Fibroblast of lung (primary cell): Measurements from ENCODE around the gene NGDN. TPM values are rescaled to one million over a fixed set of nuclear protein-coding genes. Genes with fewer than 3 reads are reported as not detected.

ENCODE experiments used
- DNase-seq, 2 donors: peaks; one replicate each; pipeline versions ENCODE4 v3.0.0 to v3.0.0-alpha.2; 2010; ENCODE audit warnings: low read depth in 2 of 2
- H2AFZ ChIP-seq: 2 replicates; pipeline ENCODE4 v1.5.1; 2012; ENCODE audit warnings: low read length, control low read depth, inconsistent platforms
- H3K27ac ChIP-seq: 2 replicates; pipeline ENCODE4 v1.5.1; 2011; ENCODE audit warnings: low read length, control low read depth; ENCODE audit not compliant: insufficient read depth
- H3K27me3 ChIP-seq: 2 replicates; pipeline ENCODE4 v1.5.1; 2011; ENCODE audit warnings: mild to moderate bottlenecking, low read length; ENCODE audit not compliant: control insufficient read depth, insufficient read depth
- H3K36me3 ChIP-seq: 2 replicates; pipeline ENCODE4 v1.5.1; 2011; ENCODE audit warnings: low read length; ENCODE audit not compliant: control insufficient read depth, insufficient read depth
- H3K4me1 ChIP-seq: 2 replicates; pipeline ENCODE4 v1.5.1; 2011; ENCODE audit warnings: low read length; ENCODE audit not compliant: control insufficient read depth, insufficient read depth; ENCODE audit errors: extremely low read depth
- H3K4me2 ChIP-seq: 2 replicates; pipeline ENCODE4 v1.5.1; 2011; ENCODE audit warnings: low read length, control low read depth; ENCODE audit not compliant: insufficient read depth; ENCODE audit errors: extremely low read depth
- H3K4me3 ChIP-seq, 4 experiments: fragments of 200-600 bp in 1 of 4; sonication (generic) in 1 of 4; replicated peaks in 1 of 4; 2 replicates each; pipeline ENCODE4 v1.5.1; 2011 to 2016; ENCODE audit warnings: low read length in 4 of 4, low read depth in 3 of 4, mild to moderate bottlenecking in 3 of 4, control low read depth in 2 of 4, inconsistent platforms in 1 of 4, mixed read lengths in 1 of 4; ENCODE audit not compliant: insufficient read depth in 1 of 4; ENCODE audit errors: control extremely low read depth in 1 of 4
- H3K79me2 ChIP-seq: 2 replicates; pipeline ENCODE4 v1.5.1; 2012; ENCODE audit warnings: mild to moderate bottlenecking, low read length, inconsistent platforms; ENCODE audit not compliant: control insufficient read depth, insufficient read depth
- H3K9ac ChIP-seq: 2 replicates; pipeline ENCODE4 v1.5.1; 2011; ENCODE audit warnings: mild to moderate bottlenecking, low read length, control low read depth; ENCODE audit not compliant: insufficient read depth
- H3K9me3 ChIP-seq: 2 replicates; pipeline ENCODE4 v1.5.1; 2012; ENCODE audit warnings: low read depth, low read length; ENCODE audit not compliant: control insufficient read depth, insufficient read depth
- H4K20me1 ChIP-seq: 2 replicates; pipeline ENCODE4 v1.5.1; 2011; ENCODE audit warnings: low read length; ENCODE audit not compliant: control insufficient read depth, insufficient read depth; ENCODE audit errors: extremely low read depth
- EZH2 ChIP-seq: IDR thresholded peaks from 2 replicates; pipeline ENCODE4 v1.5.1; 2012; ENCODE audit warnings: low read length, control low read depth, mild to moderate bottlenecking; ENCODE audit errors: missing control alignments
- polyA plus RNA-seq, 2 donors: library from polyadenylated mRNA; depleted of rRNA in 1 of 2; stranded (reverse) in 1 of 2; unstranded in 1 of 2; fragments of >200 nt; gene quantifications; 2 replicates each; pipeline ENCODE4 v1.2.1, GENCODE V29; 2011 to 2012; ENCODE audit warnings: missing spikeins in 1 of 2
- total RNA-seq: library from RNA; depleted of rRNA; stranded (reverse); fragments of >200 nt; gene quantifications from 2 replicates; pipeline ENCODE4 v1.2.1, GENCODE V29; 2014
- TF ChIP-seq, protein P1 (sequence below), 2 donors: IDR thresholded peaks in 1 of 2; conservative IDR thresholded peaks in 1 of 2; 1 replicate in 1 of 2; 2 replicates in 1 of 2; pipeline ENCODE4 v1.5.1; 2011 to 2012; ENCODE audit warnings: low read length in 2 of 2, control low read depth in 1 of 2, inconsistent platforms in 1 of 2, low read depth in 1 of 2, mild to moderate bottlenecking in 1 of 2

The NGDN gene
- total and polyA plus RNA-seq, 2 donors (not counting 1 experiment from before 2014, with no cell fraction given): 39.5 to 46.9 TPM

DNA sequence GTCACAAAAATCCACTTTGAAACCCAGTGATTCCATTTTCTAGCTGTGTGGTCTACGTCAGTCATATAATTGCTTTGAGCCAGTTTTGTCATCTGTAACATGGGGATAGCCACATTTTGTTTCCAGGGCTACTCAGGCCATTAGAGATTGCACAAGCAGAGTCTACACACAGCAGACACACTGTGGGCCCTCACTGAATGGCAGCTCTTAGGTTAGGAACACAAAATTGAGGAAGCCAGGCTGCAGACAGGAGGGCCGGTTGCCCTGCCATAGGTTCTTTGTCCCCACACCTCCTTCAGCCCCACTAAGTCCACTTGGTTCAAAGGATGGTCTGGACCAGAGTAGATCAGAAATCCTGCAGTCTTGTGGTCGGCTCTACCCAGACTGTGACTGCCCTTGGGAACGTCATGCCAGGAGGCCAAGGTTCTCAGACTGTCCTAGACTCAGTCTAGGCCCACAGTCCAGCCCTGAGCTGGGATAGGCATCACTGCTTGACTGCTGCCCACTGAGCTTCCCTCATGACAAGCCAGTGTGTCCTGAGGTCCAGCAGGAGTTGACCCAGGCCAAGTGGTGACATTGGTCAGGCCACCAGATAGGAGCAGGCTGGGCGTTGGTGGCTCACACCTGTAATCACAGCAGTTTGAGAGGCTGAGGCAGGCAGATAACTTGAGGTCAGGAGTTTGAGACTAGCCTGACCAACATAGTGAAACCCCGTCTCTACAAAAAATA lies 30.2 kb upstream of the NGDN start:
- DNase-seq: no peak
- no peaks in the 10 kb centered on the region for H3K79me2 ChIP-seq
- H3K9ac ChIP-seq: no peak overlapping the region
- H3K27me3 ChIP-seq: peaks cover 8% of the 10 kb centered on the region
- H2AFZ ChIP-seq: no peak overlapping the region
- no peak overlapping the region for H3K4me3 ChIP-seq
- no peak for TF ChIP-seq EZH2
- TF ChIP-seq, protein P1, sequence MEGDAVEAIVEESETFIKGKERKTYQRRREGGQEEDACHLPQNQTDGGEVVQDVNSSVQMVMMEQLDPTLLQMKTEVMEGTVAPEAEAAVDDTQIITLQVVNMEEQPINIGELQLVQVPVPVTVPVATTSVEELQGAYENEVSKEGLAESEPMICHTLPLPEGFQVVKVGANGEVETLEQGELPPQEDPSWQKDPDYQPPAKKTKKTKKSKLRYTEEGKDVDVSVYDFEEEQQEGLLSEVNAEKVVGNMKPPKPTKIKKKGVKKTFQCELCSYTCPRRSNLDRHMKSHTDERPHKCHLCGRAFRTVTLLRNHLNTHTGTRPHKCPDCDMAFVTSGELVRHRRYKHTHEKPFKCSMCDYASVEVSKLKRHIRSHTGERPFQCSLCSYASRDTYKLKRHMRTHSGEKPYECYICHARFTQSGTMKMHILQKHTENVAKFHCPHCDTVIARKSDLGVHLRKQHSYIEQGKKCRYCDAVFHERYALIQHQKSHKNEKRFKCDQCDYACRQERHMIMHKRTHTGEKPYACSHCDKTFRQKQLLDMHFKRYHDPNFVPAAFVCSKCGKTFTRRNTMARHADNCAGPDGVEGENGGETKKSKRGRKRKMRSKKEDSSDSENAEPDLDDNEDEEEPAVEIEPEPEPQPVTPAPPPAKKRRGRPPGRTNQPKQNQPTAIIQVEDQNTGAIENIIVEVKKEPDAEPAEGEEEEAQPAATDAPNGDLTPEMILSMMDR (conservative IDR thresholded peaks at IDR 0.05 in 1 of 2, IDR thresholded peaks at IDR 0.05 in 1 of 2; ENCODE audit: low read depth in 1 of 2, low read length in 2 of 2): no peak
- no peaks in the 10 kb centered on the region for H4K20me1 ChIP-seq
- no peak overlapping the region for H3K27ac ChIP-seq
- no peak overlapping the region for H3K4me2 ChIP-seq
- no peaks in the 10 kb centered on the region for H3K4me1 ChIP-seq
- no peaks in the 10 kb centered on the region for H3K36me3 ChIP-seq
- H3K9me3 ChIP-seq: no peaks in the 10 kb centered on the region

DNA sequence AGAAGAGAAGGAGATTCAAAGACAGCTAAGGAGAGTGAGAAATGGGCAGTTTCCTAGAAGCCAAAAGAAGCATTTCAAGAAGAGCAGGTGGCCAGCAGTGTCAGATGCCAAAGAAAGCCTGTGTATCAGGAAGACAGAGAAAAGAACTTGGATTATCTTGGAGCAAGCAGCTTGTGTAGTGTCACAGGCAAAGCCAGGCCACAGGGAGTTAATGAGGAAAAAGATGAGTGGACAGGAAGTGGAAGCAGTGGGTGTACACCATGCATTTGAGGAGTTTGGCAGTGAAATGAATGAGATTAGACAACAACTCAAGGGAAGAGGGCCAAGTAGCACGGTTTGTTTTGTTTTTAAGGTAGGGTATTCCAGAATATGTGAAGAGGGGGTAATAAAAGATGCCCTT lies 28.4 kb upstream of the NGDN start:
- Histone ChIP-seq H3K27me3 (peaks cover 8% of the 10 kb centered on the region), H3K4me2 (no peak overlapping the region)
- DNase-seq: peak in 1 of 2 donors; percentile 3

DNA sequence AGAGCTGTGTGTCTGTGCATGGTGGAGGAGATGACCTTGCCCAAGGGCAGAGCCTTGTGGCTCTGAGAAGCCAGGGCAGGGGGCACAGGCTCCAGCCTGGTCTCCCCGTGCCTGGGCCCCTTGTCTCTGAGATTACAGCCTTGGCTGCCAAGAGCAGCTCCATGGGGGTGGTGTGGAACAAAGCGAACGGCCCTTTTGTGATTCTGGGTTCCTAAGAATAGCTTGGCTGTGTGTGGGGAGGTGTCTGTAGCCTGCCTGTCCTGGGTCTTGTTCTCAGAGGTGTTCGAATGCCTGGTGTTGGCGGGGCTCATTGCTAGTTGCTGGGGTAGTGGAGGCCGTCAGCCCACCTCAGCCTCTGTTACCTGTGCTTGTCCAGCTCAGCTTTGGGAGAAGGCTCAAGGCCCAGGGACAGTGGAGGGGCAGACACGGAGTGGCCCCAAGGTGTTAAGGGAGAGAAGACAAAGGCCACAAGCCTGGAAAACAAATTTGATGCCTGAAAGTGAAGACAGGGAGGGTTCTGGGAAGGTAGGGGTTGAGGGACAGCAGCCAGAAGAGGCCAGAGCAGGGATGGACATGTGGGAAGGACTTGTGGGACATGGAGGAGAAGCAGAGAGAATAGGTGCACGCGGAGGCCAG lies 26.7 kb upstream of the NGDN start:
- H3K4me1 ChIP-seq: no peaks in the 10 kb centered on the region
- H3K36me3 ChIP-seq: no peaks in the 10 kb centered on the region
- no peaks in the 10 kb centered on the region for H3K79me2 ChIP-seq
- H3K9me3 ChIP-seq: no peaks in the 10 kb centered on the region
- no peak overlapping the region for H3K27ac ChIP-seq
- no peak overlapping the region for H3K9ac ChIP-seq
- H3K27me3 ChIP-seq: peaks cover 8% of the 10 kb centered on the region
- no peak for DNase-seq
- H4K20me1 ChIP-seq: no peaks in the 10 kb centered on the region
- no peak for TF ChIP-seq EZH2
- no peak overlapping the region for H3K4me2 ChIP-seq
- H3K4me3 ChIP-seq: no peak overlapping the region
- no peak overlapping the region for H2AFZ ChIP-seq

More for the DNA sequence above, 28.4 kb upstream of the NGDN start:
- no peaks in the 10 kb centered on the region for H3K79me2 ChIP-seq
- H3K4me1 ChIP-seq: no peaks in the 10 kb centered on the region
- H3K36me3 ChIP-seq: no peaks in the 10 kb centered on the region
- H3K9ac ChIP-seq: no peak overlapping the region
- no peak overlapping the region for H3K27ac ChIP-seq
- H3K4me3 ChIP-seq: no peak overlapping the region
- no peaks in the 10 kb centered on the region for H4K20me1 ChIP-seq
- TF ChIP-seq EZH2: no peak
- TF ChIP-seq, protein P1 (conservative IDR thresholded peaks at IDR 0.05 in 1 of 2, IDR thresholded peaks at IDR 0.05 in 1 of 2; ENCODE audit: low read depth in 1 of 2, low read length in 2 of 2): no peak
- H2AFZ ChIP-seq: no peak overlapping the region
- H3K9me3 ChIP-seq: no peaks in the 10 kb centered on the region
